ENCODE results near the gene EGFR.

DNA sequence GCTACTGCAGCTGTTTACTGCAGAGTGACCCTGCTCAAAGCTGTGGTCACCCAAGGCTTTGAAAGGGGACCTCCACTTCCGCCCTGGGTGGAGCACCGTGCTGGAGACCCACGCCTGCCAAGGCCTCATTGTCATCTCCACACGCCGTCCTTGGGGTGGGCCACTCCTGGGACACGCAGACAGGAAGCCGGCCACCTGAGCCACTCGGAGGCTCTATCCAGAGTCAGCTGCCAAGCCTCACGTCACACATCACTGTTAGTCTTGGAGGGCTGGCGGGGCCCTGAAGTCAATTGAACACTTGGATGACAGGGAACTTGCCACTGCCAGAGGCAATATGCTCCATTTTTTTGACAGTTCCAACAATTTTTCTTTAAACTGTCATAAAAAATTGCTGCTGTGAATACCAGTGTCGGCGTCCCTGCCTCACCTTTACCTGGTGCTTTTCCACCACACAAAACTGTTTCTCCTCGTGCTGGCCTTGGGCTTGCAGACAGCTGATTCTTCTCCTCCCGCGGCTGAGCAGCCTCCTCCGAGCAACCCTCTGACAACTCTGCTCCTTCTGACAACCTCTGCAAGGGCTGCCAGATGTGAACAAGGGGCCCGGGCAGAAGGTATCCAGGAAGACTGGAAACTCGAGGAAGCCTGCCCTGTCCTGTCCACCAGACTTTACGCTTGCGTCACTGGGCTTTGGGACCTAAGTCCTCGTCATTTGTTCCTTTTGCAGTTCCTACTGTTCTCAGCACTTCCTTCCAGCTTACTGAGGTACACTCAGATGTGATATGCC lies 81.9 kb downstream of the EGFR start:
- TF ChIP-seq, protein P1, sequence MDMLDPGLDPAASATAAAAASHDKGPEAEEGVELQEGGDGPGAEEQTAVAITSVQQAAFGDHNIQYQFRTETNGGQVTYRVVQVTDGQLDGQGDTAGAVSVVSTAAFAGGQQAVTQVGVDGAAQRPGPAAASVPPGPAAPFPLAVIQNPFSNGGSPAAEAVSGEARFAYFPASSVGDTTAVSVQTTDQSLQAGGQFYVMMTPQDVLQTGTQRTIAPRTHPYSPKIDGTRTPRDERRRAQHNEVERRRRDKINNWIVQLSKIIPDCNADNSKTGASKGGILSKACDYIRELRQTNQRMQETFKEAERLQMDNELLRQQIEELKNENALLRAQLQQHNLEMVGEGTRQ (IDR thresholded peaks at IDR 0.05; ENCODE audit: borderline replicate concordance, low read depth, low read length), result no peak
- TF ChIP-seq TAF1 (IDR thresholded peaks at IDR 0.05; ENCODE audit: borderline replicate concordance, low read depth, low read length) (no peak), SIN3A (IDR thresholded peaks at IDR 0.05; ENCODE audit: borderline replicate concordance, low read depth, low read length) (no peak), JUND (IDR thresholded peaks at IDR 0.05) (no peak), RCOR1 (IDR thresholded peaks at IDR 0.05; ENCODE audit: low read length) (no peak), FOXJ3 (CRISPR knock-in tag; IDR thresholded peaks at IDR 0.05) (no peak), SMC3 (IDR thresholded peaks at IDR 0.05; ENCODE audit: low read depth, low read length) (no peak), EZH2phosphoT487 (IDR thresholded peaks at IDR 0.05; ENCODE audit: borderline replicate concordance, low read depth) (no peak), POLR2AphosphoS5 (IDR thresholded peaks at IDR 0.05; ENCODE audit: low read depth, low read length) (no peak), EP300 (IDR thresholded peaks at IDR 0.05; ENCODE audit: borderline replicate concordance in 1 of 2, low read depth in 1 of 2, low read length in 1 of 2) (no peak), NRF1 (IDR thresholded peaks at IDR 0.05; ENCODE audit: low read depth, low read length) (no peak)
- TF ChIP-seq, protein P2, sequence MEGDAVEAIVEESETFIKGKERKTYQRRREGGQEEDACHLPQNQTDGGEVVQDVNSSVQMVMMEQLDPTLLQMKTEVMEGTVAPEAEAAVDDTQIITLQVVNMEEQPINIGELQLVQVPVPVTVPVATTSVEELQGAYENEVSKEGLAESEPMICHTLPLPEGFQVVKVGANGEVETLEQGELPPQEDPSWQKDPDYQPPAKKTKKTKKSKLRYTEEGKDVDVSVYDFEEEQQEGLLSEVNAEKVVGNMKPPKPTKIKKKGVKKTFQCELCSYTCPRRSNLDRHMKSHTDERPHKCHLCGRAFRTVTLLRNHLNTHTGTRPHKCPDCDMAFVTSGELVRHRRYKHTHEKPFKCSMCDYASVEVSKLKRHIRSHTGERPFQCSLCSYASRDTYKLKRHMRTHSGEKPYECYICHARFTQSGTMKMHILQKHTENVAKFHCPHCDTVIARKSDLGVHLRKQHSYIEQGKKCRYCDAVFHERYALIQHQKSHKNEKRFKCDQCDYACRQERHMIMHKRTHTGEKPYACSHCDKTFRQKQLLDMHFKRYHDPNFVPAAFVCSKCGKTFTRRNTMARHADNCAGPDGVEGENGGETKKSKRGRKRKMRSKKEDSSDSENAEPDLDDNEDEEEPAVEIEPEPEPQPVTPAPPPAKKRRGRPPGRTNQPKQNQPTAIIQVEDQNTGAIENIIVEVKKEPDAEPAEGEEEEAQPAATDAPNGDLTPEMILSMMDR (IDR thresholded peaks at IDR 0.05), result no peak
- TF ChIP-seq, protein P3, sequence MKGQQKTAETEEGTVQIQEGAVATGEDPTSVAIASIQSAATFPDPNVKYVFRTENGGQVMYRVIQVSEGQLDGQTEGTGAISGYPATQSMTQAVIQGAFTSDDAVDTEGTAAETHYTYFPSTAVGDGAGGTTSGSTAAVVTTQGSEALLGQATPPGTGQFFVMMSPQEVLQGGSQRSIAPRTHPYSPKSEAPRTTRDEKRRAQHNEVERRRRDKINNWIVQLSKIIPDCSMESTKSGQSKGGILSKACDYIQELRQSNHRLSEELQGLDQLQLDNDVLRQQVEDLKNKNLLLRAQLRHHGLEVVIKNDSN (IDR thresholded peaks at IDR 0.05; ENCODE audit: borderline replicate concordance, low read depth), result no peak

All from SK-N-SH (cell line).